OCI-LY7 (cell line): ENCODE data around the gene PNMA8B. TPM values are rescaled to one million over a fixed set of nuclear protein-coding genes. Genes with fewer than 3 reads are reported as not detected.
A peak's percentile ranks its signal among the peaks of the same experiment; 100 is the strongest.

Experiments used
- BruUV-seq: library from RNA; stranded (reverse); fragments of 400-500 nt; replicated peaks from 2 replicates; lab custom pipeline; 2021; lab: Mats Ljungman, UMichigan
- CTCF ChIA-PET: fragments of 300-600 bp; sonication (Branson Sonifier 250); formaldehyde crosslinking; loops from one replicate; lab custom pipeline; 2022; ENCODE audit warnings: antibody characterized with exemption; ENCODE audit not compliant: unreplicated experiment; lab: Charles Lee
- POLR2A ChIA-PET: fragments of 300-600 bp; sonication (Branson Sonifier 250); formaldehyde crosslinking; loops from one replicate; lab custom pipeline; 2022; ENCODE audit warnings: antibody characterized with exemption; lab: Charles Lee
- DNase-seq: peaks from one replicate; pipeline ENCODE4 v3.0.0-alpha.2; 2015; ENCODE audit warnings: low spot score
- H2AFZ ChIP-seq: fragments of 200-600 bp; sonication (generic), shearing (Covaris generic); 2 replicates; pipeline ENCODE4 v1.6.1; 2014; ENCODE audit warnings: mild to moderate bottlenecking, antibody characterized with exemption, low read length, moderate library complexity
- H3K27ac ChIP-seq: fragments of 200-600 bp; sonication (generic); 2 replicates; pipeline ENCODE4 v1.5.1; 2014; ENCODE audit warnings: mixed run types, low read depth, mild to moderate bottlenecking, moderate library complexity, low read length, inconsistent platforms; ENCODE audit not compliant: poor library complexity, severe bottlenecking
- H3K36me3 ChIP-seq: fragments of 200-600 bp; sonication (generic); 2 replicates; pipeline ENCODE4 v1.6.1; 2014; ENCODE audit warnings: mild to moderate bottlenecking, antibody characterized with exemption, low read length, moderate library complexity, mixed read lengths; ENCODE audit not compliant: insufficient read depth
- H3K4me1 ChIP-seq: fragments of 200-600 bp; sonication (generic); 2 replicates; pipeline ENCODE4 v1.5.1; 2014; ENCODE audit warnings: mild to moderate bottlenecking, low read length; ENCODE audit not compliant: insufficient read depth, poor library complexity, severe bottlenecking
- H3K4me2 ChIP-seq: fragments of 200-600 bp; sonication (generic); 2 replicates; pipeline ENCODE4 v1.6.1; 2014; ENCODE audit warnings: mild to moderate bottlenecking, low read length
- H3K4me3 ChIP-seq: fragments of 200-600 bp; sonication (generic); 2 replicates; pipeline ENCODE4 v1.5.1; 2014; ENCODE audit warnings: mild to moderate bottlenecking, low read depth, low read length; ENCODE audit not compliant: poor library complexity, severe bottlenecking
- H3K79me2 ChIP-seq: fragments of 200-600 bp; sonication (generic); 2 replicates; pipeline ENCODE4 v1.6.1; 2016; ENCODE audit warnings: low read depth, mild to moderate bottlenecking, low read length, moderate library complexity, mixed read lengths; ENCODE audit not compliant: insufficient read depth
- H3K9me2 ChIP-seq: fragments of 200-600 bp; sonication (generic); 2 replicates; pipeline ENCODE4 v1.6.1; 2016; ENCODE audit warnings: mild to moderate bottlenecking, low read length, mixed read lengths; ENCODE audit not compliant: insufficient read depth
- H3K9me3 ChIP-seq: fragments of 200-600 bp; sonication (generic); 2 replicates; pipeline ENCODE4 v1.6.1; 2014; ENCODE audit warnings: mild to moderate bottlenecking, mixed run types, low read length, mixed read lengths
- H4K20me1 ChIP-seq: fragments of 200-600 bp; sonication (generic); 2 replicates; pipeline ENCODE4 v1.6.1; 2014; ENCODE audit warnings: mild to moderate bottlenecking, antibody characterized with exemption, low read length, moderate library complexity, mixed read lengths; ENCODE audit not compliant: insufficient read depth
- EZH2phosphoT487 ChIP-seq: fragments of 200-600 bp; sonication (generic); IDR thresholded peaks from 2 replicates; pipeline ENCODE4 v1.6.1; 2018; ENCODE audit warnings: low read depth, borderline replicate concordance, mild to moderate bottlenecking, mixed run types, antibody characterized with exemption, low read length, moderate library complexity, mixed read lengths
- intact Hi-C: fragments of 100-400 bp; cut with micrococcal nuclease; formaldehyde crosslinking; loops from one replicate; pipeline ENCODE4 v1.10.0; 2022; ENCODE audit not compliant: unreplicated experiment
- total RNA-seq, 2 experiments: library from RNA; depleted of rRNA in 1 of 2; stranded (reverse); fragments of >200 nt in 1 of 2; shearing (Covaris generic) in 1 of 2; gene quantifications; 2 replicates each; pipeline ENCODE4 v1.2.3, GENCODE V29; 2014 to 2022
- TF ChIP-seq, protein P1 (sequence below): fragments of 200-600 bp; sonication (generic); conservative IDR thresholded peaks from 2 replicates; pipeline ENCODE4 v1.5.1; 2014; ENCODE audit warnings: mild to moderate bottlenecking, antibody characterized with exemption, low read length, moderate library complexity, mixed read lengths

The PNMA8B gene
- total RNA-seq, 2 experiments from 2014 or later, result 0.40 to 2.0 TPM

DNA sequence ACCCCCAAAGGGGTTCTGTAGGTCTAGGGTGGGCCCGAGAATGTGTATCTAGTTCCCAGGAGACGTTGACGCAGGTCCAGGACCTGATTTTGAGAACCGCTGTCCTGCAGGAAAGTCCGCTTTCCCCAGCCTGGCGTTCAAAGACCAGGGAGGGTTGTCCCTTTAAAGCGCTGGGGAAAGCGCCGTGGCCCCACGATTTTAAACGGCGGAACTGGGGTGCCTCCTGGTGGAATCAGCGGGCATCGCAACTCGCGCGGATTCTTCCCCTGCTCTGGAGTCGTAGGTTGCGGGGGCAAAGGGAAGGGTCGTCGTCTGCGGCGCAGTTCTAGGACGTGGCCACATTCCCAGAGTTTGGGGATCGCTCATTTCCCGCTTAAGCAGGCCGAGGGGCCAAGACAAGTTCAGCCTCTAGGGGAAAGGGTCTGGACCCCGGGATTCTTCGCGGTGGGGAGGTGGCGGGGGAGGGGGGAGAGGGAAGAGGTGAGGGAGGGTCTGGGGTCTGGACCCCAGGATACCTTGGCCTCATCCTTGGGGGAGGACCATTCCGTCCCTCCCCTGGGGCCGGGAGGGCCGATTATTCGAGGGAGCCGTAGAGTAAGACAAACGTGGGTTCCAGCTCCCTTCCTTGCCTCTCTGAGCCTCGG is 7.7 kb downstream of the PNMA8B start:
- no TSS peak for BruUV-seq
- Histone ChIP-seq H3K9me2 (no peaks in the 10 kb centered on the region), H3K36me3 (no peaks in the 10 kb centered on the region), H3K9me3 (no peaks in the 10 kb centered on the region), H4K20me1 (no peaks in the 10 kb centered on the region), H3K79me2 (no peaks in the 10 kb centered on the region), H3K4me2 (peak overlapping the region; percentile 62), H3K4me1 (peaks cover 29% of the 10 kb centered on the region), H2AFZ (peak overlapping the region; percentile 75), H3K4me3 (peak overlapping the region; percentile 35), H3K27ac (no peak overlapping the region)
- TF ChIP-seq, protein P1, sequence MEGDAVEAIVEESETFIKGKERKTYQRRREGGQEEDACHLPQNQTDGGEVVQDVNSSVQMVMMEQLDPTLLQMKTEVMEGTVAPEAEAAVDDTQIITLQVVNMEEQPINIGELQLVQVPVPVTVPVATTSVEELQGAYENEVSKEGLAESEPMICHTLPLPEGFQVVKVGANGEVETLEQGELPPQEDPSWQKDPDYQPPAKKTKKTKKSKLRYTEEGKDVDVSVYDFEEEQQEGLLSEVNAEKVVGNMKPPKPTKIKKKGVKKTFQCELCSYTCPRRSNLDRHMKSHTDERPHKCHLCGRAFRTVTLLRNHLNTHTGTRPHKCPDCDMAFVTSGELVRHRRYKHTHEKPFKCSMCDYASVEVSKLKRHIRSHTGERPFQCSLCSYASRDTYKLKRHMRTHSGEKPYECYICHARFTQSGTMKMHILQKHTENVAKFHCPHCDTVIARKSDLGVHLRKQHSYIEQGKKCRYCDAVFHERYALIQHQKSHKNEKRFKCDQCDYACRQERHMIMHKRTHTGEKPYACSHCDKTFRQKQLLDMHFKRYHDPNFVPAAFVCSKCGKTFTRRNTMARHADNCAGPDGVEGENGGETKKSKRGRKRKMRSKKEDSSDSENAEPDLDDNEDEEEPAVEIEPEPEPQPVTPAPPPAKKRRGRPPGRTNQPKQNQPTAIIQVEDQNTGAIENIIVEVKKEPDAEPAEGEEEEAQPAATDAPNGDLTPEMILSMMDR, result peak; percentile 93
- TF ChIP-seq EZH2phosphoT487, result no peak
- DNase-seq, result peak; percentile 80
- ChIA-PET CTCF (interaction anchor here (1.3 kb wide), 1 partner anchor 83 kb away, joined by 4 read pairs; no protein-coding TSS in a partner anchor), POLR2A (no interaction called here)
- intact Hi-C loops, result loop anchor here (1.0 to 5.0 kb wide), 3 partner anchors 56 to 93 kb away; no protein-coding TSS in a partner anchor

DNA sequence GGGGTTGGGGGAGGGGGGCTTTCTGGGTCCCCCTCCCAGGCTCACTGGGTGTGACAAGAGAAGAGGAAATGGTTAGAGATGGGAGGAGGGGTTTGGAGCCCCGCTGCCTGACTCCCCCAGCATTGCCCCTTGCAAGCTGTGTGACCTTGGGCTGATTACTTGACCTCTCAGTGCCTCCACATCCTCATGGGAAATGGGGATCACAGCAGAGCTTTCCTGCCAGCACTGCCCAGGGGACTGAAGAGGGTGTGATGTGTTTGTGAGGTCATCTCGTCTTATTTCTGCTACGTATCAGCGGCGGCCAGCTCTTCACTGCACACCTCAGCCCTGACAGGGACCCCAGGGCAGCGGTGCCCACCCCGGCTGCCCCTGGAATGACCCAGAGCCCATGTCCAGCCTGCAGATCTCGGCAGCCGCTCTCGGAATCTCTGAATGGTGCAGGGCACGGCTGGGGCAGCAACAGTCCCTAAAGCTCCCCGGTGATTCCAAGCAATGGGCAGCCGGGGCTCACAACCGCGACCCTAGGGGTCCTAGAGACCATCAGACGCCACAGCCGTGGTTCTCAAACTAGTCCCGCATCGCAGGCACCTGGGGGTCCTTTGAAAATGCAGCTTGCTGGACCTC is 8.4 kb downstream of the PNMA8B start:
- peaks cover 22% of the 10 kb centered on the region for H3K4me1 ChIP-seq
- H3K27ac ChIP-seq, result no peak overlapping the region
- H3K9me3 ChIP-seq, result no peaks in the 10 kb centered on the region
- no peak for DNase-seq
- TF ChIP-seq, protein P1, result no peak
- no peak for TF ChIP-seq EZH2phosphoT487
- ChIA-PET POLR2A (no interaction called here), CTCF (interaction anchor here (0.6 to 1.3 kb wide), 2 partner anchors 83 to 580 kb away, joined by 3 to 4 read pairs; no protein-coding TSS in a partner anchor)
- no TSS peak for BruUV-seq
- H3K36me3 ChIP-seq, result no peaks in the 10 kb centered on the region
- peak overlapping the region; percentile 75 for H2AFZ ChIP-seq
- intact Hi-C loops, result loop anchor here (1.0 to 5.0 kb wide), 2 partner anchors 55 to 85 kb away; no protein-coding TSS in a partner anchor
- H3K4me3 ChIP-seq, result peak overlapping the region; percentile 35
- H3K9me2 ChIP-seq, result no peaks in the 10 kb centered on the region
- peak overlapping the region; percentile 62 for H3K4me2 ChIP-seq
- no peaks in the 10 kb centered on the region for H3K79me2 ChIP-seq
- H4K20me1 ChIP-seq, result no peaks in the 10 kb centered on the region
